Measurements from ENCODE around the gene ESRRB.
A peak's percentile ranks its signal among the peaks of the same experiment; 100 is the strongest.

The ESRRB gene

DNA sequence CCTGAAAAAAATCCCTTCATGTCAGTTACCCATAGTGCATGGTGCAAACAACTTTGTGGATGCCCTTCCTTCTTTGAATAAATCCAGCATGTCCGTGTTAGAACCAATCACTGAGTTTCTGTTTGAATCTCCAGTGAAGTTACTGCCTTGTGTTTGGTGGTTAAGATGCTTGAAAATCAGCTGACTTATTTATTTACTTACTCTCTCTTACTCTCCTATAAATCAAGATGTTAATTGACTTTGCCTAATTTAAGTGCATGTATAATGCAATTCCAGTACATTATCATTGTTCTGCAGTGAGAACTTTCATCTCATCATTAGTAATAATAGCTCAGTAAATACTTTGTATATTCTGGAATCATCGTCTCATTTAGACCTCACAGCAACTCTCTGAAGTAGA lies 114.2 kb downstream of the ESRRB start:
- TF ChIP-seq, protein P1, sequence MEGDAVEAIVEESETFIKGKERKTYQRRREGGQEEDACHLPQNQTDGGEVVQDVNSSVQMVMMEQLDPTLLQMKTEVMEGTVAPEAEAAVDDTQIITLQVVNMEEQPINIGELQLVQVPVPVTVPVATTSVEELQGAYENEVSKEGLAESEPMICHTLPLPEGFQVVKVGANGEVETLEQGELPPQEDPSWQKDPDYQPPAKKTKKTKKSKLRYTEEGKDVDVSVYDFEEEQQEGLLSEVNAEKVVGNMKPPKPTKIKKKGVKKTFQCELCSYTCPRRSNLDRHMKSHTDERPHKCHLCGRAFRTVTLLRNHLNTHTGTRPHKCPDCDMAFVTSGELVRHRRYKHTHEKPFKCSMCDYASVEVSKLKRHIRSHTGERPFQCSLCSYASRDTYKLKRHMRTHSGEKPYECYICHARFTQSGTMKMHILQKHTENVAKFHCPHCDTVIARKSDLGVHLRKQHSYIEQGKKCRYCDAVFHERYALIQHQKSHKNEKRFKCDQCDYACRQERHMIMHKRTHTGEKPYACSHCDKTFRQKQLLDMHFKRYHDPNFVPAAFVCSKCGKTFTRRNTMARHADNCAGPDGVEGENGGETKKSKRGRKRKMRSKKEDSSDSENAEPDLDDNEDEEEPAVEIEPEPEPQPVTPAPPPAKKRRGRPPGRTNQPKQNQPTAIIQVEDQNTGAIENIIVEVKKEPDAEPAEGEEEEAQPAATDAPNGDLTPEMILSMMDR (IDR thresholded peaks at IDR 0.05): no peak

DNA sequence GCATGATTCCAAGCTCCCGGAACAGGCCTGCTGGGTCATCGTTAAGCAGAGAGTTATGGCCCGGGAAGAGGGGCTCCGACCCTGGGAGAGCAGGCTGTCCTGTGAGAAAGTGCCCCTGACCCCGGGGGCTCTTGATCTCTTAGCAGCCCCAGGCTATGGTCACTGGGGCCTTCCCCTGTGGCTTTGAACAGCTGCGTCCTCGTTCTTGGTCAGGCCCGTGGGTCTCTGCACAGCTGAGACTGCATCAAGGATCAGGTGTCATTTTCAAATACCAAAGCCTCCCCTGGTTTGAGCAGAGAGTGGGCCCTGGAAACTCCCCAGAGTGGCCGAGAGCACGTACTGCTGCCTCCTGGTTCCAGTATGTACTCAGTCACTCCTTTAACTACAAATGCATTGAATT lies 114.8 kb downstream of the ESRRB start:
- TF ChIP-seq, protein P1 (IDR thresholded peaks at IDR 0.05): no peak

DNA sequence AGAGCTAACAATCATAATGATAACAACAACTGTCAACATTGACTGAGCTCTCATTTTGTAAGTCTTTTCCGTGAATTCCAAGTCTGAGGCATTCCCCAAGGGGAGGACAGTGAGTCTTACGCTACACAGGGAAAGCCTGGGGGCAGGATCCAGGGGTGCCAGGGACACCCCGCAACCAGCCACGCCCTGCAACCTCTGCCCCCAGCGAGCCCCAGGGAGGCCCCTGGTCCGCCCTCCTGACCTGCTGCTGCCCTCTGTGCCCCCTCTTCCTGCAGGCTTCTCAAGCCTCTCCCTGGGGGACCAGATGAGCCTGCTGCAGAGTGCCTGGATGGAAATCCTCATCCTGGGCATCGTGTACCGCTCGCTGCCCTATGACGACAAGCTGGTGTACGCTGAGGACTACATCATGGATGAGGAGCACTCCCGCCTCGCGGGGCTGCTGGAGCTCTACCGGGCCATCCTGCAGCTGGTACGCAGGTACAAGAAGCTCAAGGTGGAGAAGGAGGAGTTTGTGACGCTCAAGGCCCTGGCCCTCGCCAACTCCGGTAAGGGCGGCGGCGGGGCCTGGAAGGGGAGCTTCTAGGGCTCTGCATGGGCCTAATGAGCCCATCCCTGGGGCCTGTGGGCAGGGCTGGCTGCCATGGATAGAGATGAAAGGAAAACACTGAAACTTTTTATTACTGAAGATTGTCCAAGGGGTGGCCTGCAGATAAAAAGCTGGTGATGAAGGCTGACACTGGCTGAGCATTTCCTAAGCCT lies 115.4 kb downstream of the ESRRB start:
- TF ChIP-seq, protein P1 (IDR thresholded peaks at IDR 0.05): no peak

DNA sequence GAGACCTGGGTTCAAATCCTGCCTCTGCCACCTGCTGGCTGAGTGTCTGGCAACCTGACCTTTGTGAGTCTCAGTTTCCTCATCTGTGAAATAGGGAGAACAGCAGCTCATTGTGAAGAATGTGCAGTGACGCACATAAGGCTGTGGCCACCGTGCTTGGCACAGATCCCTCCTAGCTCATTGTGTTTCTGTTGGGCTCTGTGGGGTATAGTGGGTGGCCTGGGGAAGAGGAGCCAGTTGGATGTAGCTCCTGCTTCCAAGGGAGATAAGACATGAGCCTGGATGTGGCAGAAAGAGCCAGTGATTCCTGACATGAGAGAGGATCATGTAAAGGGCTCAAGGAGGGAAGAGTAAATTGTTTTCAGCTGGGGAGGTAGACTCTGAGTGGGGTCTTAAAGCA lies 120.0 kb downstream of the ESRRB start:
- TF ChIP-seq, protein P1 (IDR thresholded peaks at IDR 0.05): no peak

DNA sequence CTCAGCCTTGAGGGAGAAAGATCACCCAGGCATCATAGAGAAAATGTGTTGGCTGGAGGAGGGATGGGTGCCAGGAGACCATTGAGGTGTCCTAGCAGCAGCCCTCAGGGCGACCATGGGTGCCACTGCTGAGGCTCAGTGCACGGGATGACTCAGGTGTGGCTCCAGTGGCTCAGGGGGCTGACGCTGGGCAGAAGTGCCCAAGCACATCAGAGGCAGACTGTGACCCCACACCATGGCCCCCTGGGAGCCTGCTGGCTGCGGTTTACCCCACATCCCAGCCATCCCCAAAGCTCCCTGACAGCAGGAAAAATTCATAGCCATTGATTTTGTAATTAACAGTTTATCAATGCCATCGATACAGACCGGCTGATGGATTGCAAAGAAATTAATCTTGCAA lies 120.7 kb downstream of the ESRRB start:
- TF ChIP-seq, protein P1 (IDR thresholded peaks at IDR 0.05): no peak

DNA sequence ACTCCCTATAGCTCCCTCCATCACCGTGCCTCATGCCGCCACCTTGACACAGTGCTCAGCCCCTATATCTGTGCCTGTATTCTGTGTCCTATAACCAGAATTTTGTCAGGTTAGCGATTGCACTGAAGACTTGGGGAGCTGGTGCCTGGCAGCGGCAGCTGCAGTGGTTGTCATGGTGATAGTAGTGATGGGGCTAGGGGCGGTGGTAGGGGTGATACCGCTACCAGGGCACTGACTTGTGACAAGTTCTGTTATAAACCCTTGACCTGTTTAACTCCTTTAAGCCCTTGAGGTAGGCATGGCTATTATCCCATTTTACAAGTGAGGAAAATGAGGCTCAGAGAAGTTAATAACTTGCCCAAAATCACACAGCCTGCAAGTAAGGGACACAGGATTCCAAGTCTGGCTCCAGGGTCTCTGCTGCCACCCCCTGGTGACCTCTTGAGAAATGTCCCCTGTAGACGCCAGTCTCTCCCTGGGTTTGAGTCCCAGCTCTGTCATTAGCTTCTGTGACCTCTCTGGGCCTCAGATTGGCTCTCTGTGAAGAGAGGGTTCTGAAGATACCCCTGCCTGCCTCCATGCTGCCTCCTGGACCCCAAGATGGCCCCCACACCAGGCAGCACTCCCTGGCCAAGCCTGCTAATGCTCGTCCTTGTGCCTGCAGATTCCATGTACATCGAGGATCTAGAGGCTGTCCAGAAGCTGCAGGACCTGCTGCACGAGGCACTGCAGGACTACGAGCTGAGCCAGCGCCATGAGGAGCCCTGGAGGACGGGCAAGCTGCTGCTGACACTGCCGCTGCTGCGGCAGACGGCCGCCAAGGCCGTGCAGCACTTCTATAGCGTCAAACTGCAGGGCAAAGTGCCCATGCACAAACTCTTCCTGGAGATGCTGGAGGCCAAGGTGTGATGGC lies 121.9 kb downstream of the ESRRB start:
- TF ChIP-seq, protein P1 (IDR thresholded peaks at IDR 0.05): peak; percentile 18; the same call in 1 of the 2 replicates

DNA sequence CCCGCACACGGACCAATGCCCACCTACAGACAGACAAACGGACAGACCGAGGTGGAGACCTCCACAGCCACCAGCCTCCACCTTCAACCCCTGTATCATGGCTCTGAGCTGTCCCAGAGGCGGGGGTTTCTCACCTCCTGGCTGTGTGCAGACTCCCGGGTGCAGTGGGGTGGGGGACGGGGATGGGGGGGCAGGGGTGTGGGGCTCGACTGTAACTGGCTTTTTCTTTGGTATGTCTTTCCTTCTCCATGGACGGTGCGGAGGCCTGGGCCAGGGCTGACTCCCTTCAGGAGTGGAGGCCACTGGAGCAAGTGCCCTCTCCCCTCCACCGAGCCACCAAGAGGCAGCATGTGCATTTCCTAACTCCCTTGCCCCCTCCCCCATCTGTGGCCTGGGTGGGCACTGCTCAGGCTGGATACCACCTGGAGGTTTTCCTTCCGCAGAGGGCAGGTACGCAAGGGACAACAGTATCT lies 122.6 kb downstream of the ESRRB start:
- TF ChIP-seq, protein P1 (IDR thresholded peaks at IDR 0.05): no peak
